Hematopoietic multipotent progenitor cell treated with erythropoietin and hydrocortisone succinate and interleukin-3 and kit ligand, for 15 days (in vitro differentiated cells): ENCODE measurements around the gene FZD4.
"Not testable (repeated sequence)": the region's sequence is repeated elsewhere in the genome, so short reads cannot be mapped to it uniquely, and the experiment has no call there.

Source experiments
- DNase-seq: peaks from one replicate; pipeline ENCODE4 v3.0.0-alpha.2; 2015; ENCODE audit warnings: low spot score

Gene FZD4

DNA sequence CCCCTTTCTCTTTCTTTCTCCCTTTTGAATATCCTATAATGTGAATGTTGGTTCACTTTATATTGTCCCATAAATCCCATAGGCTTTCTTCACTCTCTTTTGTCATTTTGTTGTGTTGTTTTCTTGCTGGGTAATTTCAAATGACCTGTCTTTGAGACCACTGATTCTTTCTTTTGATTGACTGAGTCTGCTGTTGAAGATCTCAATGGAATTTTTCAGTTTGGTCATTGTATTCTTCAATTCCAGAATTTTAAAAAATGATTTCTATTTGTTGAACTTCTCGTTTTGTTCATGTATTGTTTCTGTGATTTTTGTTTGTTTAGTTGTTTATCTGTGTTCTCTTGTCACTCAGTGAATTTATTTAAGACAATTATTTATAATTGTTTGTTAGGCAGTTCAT lies 17.5 kb upstream of the FZD4 start:
- DNase-seq, result no peak

DNA sequence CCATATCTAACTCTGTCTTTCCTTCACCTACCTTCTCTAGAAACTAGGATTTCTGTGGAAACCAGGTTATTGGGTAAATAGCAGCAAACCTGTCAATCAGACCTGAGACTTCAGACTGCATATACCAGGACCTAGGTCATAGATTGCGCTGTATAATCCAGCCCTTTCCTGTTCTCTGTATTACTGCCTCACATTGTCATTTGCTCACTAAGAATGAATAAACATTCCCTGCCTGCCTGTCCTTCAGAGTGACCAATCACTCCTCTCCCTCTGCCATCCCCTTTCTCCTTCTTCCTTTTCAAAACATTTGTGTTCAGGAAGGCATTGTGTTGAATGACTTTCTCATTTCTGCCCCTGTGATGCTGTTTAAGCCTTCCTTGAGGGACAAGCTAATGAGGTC lies 14.1 kb upstream of the FZD4 start:
- no peak for DNase-seq

DNA sequence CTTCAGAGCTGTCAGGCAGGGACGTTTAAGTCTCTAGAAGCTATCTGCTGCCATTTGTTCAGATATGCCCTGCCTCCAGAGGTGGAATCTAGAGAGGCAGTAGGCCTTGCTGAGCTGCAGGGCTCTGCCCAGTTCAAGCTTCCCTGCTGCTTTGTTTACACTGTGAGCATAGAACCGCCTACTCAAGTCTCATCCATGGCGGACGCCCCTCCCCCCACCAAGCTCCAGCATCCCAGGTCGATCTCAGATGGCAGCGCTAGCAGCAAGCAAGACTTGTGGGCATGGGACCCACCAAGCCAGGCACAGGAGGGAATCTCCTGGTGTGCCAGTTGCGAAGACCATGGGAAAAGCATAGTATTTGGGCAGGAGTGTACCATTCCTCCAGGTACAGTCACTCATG lies 12.4 kb upstream of the FZD4 start:
- DNase-seq, result not testable (repeated sequence)

DNA sequence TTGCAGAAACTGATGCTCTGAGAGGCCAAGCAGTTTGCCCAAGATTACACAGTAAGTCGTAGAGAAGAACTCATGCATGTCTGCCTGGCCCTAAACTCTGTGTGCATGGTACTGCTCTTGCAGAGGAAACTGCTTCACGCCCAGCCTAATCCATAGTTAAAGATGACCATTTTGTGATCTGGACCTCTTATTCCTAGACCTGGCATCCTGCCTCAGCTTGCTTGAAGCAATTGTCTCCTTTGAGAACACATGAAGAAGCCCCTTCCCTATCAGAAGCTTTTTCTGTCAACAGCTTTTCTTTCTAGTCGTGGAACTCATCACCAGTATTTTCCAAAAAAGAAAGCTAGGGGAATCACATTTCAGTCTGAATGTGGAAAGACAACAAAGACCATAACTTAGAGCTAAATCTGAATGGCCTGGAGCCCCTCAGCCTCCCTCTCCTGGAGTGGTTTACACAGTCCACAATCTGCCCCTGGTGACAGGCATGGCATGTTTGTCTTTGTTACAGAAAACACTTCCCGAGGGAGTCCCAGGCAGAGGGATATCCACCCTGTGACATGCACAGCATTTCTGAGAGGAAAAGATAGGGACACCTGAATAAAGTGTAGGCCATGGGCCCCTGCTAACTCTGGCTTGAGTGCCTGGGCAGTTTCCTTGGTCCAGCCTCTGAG lies 2.9 kb upstream of the FZD4 start:
- no peak for DNase-seq

- DNase-seq, result no peak
Observed at GRCh38 chr11:86956905-86957195, 1.7 kb upstream of the FZD4 start.

DNA sequence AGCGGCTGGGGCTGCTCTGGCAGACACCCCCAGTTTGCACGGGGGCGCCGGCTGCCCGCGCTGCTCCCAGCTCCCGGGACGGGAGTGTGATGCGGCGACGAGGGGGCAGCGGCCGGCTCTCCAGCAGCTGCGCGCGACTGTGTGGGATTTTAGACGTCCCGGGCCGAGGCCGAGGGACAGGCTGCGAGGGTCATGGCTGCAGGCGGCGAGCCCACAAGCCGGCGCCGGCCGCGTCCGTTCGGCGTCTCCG lies 159 bp downstream of the FZD4 start:
- no peak for DNase-seq

- no peak for DNase-seq
Observed at GRCh38 chr11:86954269-86955110, 705 bp downstream of the FZD4 start.

DNA sequence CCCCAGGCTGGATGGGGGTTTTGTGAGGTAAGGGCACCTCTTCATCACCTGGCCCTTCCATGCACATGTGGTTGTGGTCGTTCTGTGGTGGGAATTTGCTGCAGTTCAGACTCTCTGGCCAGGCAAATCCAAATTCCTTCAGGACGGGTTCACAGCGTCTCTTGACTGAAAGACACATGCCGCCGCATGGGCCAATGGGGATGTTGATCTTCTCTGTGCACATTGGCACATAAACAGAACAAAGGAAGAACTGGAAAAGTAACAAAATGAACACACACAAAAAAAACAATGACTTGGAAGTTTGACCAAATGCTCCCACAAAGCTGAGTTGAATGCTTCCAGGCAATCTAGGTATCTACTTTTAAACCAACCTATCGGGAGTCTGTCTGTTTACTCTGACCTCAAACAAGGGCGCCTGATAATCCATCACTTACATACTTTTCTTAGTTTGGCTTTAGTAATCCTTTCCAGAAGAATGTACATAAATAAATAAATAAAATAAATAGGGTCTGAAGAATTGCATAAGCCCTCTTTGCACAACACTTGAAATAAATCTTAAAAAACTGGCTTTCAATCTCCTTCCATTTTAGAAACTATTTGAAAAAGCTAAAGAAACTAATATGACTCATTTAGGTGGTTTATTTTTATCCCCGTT lies 2.8 kb downstream of the FZD4 start:
- no peak for DNase-seq

GRCh38 chr11:86951706-86952105 lies 3.5 kb downstream of the FZD4 start:
- no peak for DNase-seq

DNA sequence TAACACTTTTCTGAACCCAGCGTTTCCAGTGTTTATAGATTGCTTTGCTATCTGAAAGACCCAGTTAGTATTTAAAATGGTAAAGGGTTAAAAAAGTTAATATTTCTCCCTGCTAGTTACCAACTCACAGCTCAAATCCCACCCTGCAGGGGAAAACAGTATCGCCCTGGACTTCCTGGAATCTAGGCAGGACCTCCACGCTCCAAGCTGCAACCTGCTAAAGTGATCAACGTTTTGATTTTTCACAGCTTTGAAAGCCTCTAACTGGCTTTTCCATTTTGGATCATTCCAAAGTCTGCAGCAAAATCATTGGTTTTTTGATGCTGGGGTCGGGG lies 4.6 kb downstream of the FZD4 start:
- DNase-seq, result no peak

DNA sequence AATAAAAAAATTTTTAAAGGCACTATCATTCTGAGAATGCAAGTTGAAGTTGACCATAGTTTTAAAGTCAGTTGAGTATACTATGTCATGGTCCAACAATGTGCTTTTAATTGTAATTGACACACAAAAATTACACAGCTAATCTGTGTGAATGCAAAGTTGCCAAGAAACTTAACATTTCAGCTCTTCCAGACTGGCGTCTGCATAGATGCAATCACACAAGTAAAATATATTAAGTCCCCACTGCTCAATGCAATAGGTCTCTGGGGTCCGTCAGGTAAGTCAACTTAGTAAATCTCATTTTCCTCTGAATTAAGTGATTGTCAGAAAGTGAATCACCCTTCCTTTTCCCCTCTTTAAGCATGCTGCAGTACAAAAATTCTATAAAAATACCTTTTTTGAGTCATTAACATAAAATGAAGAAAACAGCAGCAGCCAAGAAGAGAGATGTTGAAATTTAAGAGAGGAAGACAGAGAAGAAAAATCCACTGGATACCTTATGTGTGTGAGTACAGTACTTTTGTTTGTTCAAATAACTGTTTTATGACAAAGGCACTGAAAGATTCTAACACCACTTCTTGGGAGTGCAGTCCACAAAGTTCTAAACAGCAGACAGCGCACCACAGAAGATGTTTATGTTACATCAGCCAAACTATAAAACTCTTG lies 5.1 kb downstream of the FZD4 start:
- no peak for DNase-seq

- no peak for DNase-seq
Observed at GRCh38 chr11:86948733-86949132, 6.5 kb downstream of the FZD4 start.

DNA sequence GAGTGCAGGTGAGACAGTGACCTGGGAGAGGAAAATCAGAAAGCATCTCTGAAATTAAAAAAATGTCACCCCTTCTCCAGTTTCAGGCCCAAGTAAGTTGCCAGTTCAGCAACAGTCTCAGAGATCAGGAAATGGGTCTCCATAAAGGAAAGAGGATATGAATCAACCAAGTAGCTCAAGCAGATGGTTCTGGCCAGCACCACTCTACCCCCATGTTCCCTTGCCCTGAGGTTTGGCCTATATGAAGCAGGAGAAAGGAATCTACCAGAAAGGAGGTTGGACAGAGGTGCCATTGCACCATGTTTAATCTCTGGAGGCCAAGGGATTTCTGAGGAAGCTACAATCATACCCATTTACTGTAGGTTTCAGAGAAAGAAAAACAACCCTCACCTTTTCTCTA lies 7.7 kb downstream of the FZD4 start:
- no peak for DNase-seq

DNA sequence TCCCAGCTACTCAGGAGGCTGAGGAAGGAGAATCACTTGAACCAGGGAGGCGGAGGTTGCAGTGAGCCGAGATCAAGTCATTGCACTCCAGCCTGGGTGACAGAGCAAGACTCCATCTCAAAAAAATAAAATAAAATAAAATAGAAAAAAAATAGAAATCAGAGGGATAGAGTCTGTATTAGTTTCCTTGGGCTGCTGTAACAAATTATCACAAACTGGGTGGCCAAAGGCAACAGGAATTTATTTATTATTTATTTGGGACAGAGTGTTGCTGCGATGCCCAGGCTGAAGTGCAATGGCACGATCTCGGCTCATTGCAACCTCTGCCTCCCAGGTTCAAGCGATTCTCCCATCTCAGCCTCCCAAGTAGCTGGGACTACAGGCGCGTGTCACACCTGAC lies 11.7 kb downstream of the FZD4 start:
- DNase-seq, result not testable (repeated sequence)

- DNase-seq, result no peak
Observed at GRCh38 chr11:86941871-86942599, 13.2 kb downstream of the FZD4 start.

GRCh38 chr11:86941077-86941870 lies 13.9 kb downstream of the FZD4 start:
- no peak for DNase-seq

DNA sequence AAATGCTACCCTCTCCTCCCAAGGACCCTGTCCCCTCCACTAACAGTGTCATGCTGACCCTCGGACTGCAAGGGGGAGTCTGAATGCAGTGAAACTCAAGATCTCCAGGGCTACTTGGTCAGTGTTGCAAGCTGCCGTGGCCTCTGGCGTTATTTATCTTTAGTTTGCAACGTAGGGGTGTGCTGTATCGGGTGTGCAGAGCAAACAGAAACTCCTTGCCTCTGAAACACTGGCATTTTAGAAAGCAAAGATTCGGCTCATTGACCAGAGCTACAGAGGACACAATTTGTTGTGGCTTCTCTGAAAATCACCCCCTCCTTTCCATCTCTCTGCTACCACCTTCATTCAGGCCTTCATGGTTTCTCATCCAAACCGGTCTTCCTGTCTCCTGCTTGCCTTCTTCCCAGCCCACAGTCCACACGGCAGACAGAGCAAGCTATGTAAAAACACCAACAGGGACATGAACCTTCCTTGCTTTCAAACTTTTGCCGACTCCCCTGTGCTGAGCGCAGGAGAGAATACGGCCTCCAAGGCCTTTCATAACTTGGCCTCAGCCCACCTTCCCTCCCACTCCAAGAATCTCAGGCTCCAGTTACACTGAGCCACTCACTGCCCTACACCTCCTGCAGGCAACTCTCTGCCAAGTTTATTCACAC lies 14.9 kb downstream of the FZD4 start:
- DNase-seq, result no peak

GRCh38 chr11:86938900-86939880 lies 16.0 kb downstream of the FZD4 start:
- DNase-seq, result peak; percentile 66

DNA sequence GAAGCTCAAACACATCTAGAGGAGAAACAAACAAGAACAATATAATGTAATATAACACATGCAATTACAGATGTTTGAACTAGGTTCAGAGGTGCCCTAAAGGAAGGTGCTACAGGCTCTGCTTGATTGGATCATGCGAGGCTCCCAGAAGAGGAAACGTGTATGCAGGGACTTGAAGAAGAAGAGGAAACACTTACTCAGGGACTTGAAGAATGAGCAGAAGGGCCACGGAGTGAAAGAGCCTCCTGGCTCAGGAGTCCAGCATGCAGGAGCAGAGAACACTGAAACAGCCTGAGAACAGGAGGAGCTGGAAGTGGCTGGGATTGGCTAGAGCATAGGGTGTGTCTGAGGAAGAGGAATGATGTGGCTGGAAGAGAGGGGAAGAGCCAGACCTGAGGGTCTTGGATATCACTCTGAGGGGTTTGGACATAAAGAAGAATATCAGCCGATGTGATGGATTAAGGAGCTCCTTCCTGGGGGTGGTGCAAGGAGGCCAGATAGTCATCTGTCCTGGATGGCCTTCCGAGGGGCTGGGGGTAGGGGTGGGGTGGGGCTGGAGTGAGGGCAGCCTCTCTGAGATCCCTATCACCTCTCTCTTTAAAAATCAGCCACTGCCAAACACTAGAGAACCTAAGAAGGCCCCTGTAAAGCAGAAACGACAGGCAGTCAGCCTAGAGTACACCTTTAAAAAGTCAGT lies 16.8 kb downstream of the FZD4 start:
- no peak for DNase-seq
